ENCODE results near the gene HIVEP3.

GRCh38 chr1:41788427-41788826 is 130.3 kb downstream of the HIVEP3 start:
- no peak for TF ChIP-seq ZBTB8A (CRISPR knock-in tag; IDR thresholded peaks at IDR 0.05; ENCODE audit: borderline replicate concordance, low read depth)
- no peak for TF ChIP-seq FOXM1 (CRISPR knock-in tag; IDR thresholded peaks at IDR 0.05)
- no peak for TF ChIP-seq SP4 (CRISPR knock-in tag; IDR thresholded peaks at IDR 0.05)
- TF ChIP-seq POLR2A (IDR thresholded peaks at IDR 0.05; ENCODE audit: insufficient read depth in 1 of 2, low read depth in 2 of 2, low read length in 2 of 2) = no peak
- no peak for TF ChIP-seq CTCF (CRISPR knock-in tag; IDR thresholded peaks at IDR 0.05)
- TF ChIP-seq NR1H2 (CRISPR knock-in tag; IDR thresholded peaks at IDR 0.05; ENCODE audit: borderline replicate concordance, low read depth) = no peak
- no peak for TF ChIP-seq CEBPG (CRISPR knock-in tag; IDR thresholded peaks at IDR 0.05)

Measured in HepG2 (cell line).